ENCODE data around the gene NBAS.

DNA sequence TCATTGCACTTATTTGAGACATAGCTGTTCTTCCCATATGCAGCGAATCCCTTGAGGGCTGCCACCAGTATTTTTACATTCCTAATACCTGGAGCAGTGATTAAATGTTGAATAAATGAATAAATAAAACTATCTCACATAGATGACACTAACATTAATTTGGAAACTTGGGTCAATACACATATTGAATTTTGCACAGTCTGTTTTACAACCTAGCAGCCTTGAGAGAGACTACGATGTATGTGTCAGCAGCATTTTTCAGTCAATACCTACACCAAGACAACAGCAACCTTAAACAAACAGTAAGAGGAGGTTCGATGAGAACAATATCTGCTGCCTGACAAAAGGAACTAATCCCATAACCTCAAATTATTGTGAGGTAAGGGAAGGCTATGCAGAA, 53.4 kb downstream of the NBAS start:
- TF ChIP-seq, protein P1, sequence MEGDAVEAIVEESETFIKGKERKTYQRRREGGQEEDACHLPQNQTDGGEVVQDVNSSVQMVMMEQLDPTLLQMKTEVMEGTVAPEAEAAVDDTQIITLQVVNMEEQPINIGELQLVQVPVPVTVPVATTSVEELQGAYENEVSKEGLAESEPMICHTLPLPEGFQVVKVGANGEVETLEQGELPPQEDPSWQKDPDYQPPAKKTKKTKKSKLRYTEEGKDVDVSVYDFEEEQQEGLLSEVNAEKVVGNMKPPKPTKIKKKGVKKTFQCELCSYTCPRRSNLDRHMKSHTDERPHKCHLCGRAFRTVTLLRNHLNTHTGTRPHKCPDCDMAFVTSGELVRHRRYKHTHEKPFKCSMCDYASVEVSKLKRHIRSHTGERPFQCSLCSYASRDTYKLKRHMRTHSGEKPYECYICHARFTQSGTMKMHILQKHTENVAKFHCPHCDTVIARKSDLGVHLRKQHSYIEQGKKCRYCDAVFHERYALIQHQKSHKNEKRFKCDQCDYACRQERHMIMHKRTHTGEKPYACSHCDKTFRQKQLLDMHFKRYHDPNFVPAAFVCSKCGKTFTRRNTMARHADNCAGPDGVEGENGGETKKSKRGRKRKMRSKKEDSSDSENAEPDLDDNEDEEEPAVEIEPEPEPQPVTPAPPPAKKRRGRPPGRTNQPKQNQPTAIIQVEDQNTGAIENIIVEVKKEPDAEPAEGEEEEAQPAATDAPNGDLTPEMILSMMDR (conservative IDR thresholded peaks at IDR 0.05 in 1 of 2, IDR thresholded peaks at IDR 0.05 in 1 of 2; ENCODE audit: low read depth in 1 of 2, low read length in 2 of 2) = no peak
- TF ChIP-seq EZH2 (IDR thresholded peaks at IDR 0.05; ENCODE audit: low read length, missing control alignments) = no peak
